T47D (cell line): ENCODE results near the gene TCF19.

Experiments
- DNase-seq, 2 experiments: peaks; one replicate each; pipeline versions ENCODE4 v3.0.0 to v3.0.0-alpha.2; 2011 to 2012; ENCODE audit warnings: low read depth in 1 of 2, low spot score in 1 of 2
- JUND ChIP-seq: IDR thresholded peaks from 2 replicates; pipeline ENCODE4 v1.6.1; 2012; ENCODE audit warnings: low read depth
- in situ Hi-C: cut with HindIII; loops from 2 replicates; pipeline ENCODE4 v1.10.0; 2016; ENCODE audit warnings: low sequenced_read_pairs, low pct_unique_long_range_greater_than_20kb

TCF19 gene

DNA sequence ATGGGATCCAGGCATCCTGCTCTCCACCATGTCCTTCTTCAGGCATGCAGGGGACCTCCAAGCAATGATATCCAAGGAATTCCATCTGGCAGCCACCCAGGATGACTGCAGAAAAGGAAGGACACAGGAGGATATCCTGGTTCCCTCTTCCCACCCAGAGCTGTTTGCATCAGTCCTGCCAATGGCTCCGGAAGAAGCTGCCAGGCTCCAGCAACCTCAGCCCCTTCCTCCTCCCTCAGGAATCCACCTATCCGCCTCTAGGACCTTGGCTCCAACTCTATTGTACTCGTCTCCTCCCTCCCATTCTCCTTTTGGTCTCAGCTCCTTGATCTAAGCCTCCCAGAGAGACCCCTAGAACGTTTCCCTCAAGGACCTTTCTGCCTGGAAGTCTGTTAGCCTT is 18.8 kb upstream of the TCF19 start:
- TF ChIP-seq JUND: no peak
- peak in 1 of 2 experiments; percentile 30 for DNase-seq
- in situ Hi-C loops: no loop called here

DNA sequence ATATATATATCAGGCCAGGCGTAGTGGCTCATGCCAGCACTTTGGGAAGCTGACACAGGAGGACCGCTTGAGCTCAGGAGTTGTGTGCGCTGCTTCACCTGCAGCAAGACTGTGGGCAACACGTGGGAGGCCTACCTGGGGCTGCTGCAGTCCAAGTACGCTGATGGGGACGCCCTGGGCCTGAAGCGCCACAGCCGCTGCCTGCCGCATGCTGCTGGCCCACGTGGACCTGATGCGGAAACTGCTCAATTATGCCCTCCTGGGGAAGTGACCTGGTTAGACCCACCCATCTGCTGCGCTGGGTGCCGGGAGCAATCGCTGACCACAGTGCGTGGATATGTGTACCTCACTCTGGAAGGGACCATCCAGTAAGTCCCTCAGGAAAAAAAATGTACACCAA is 17.7 kb upstream of the TCF19 start:
- in situ Hi-C loops: no loop called here
- DNase-seq: no peak
- no peak for TF ChIP-seq JUND

DNA sequence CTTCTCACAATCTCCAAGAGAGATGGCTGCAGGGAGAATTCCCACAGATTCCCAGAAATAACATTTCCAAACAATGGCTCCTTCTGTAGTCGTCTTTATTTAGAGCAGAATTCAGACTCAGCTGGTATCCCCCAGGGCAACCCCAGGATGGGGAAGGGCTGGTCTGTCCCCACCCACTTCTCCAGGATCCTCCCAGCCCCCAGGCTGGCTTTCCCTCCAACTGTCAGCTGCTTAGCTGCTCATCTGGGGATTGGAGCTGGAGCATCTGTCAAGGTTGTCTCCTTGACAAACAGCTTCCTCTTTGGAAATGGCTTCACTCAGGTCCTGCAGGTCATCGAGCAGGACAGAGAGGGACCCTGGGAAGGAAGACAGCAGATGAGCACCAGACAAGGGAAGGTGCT is 16.0 kb upstream of the TCF19 start:
- DNase-seq: no peak
- in situ Hi-C loops: no loop called here
- TF ChIP-seq JUND: no peak

DNA sequence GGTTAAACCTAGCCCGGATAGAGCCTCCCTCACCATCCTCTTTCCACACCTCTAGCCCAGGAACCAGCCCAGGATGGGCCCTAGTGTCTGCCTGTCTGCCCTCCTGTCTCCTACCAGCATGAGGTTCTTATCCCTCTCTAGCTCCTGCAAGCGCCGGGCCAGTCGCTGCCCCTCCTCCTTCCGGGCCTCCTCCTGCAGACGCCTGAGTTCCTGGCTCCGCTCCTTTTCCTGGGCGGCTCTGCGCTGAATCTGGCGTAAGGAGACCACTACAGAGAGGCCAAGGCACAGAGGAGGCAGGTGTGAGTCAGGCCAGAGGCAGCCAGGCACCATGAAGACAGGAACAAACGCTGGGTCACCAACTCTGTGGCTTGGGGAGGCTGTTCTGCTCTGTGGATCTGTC is 15.2 kb upstream of the TCF19 start:
- in situ Hi-C loops: no loop called here

DNA sequence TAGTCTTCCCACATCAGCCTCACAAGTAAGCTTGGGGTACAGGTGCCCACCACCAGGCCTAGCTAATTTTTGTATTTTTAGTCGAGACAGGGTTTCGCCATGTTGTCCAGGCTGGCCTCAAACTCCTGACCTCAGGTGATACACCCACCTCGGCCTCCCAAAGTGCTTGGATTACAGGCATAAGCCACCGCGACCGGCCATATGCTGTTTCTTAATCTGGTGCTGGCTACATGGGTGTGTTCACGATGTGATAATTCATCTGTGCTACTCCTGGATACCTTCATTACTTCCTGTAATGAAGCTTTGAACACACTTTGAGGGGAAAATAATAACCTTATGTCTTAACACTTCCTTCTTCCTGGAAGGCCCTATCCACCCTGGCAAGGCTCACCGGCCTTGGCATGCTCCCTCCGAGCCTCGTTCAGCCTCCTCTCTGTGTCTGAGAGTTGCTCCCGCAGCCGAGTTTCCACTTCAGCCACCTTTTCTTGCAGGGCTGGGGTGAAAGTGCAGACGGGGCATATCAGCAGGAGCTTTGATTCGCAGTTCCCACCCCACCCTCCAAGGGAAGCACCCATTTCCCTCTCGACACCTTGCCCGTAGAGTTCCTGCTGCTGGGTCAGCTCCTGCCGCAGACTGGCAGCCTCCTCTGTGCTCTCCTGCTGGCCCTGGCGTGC is 14.0 kb upstream of the TCF19 start:
- TF ChIP-seq JUND: no peak
- DNase-seq: no peak
- in situ Hi-C loops: no loop called here

More for the DNA sequence above, 15.2 kb upstream of the TCF19 start:
- no peak for TF ChIP-seq JUND
- DNase-seq: no peak

DNA sequence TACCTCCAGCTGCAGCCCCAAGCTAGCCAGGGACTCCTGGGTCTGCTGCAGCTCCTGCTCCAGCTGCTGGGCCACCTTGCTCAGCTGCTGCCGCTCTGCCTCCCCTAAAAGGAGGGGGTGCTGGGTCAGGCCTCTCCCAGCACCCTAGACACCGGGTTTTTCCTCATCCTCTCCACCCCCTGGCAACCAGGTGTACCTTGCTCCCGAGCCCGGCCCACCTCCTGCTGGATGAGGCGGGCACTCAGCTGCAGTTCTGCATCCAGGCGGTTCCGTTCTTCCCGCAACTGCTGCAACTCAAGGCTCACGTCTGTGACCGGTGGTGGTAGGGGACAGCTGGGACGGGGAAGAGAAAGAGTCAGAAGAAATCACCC is 13.4 kb upstream of the TCF19 start:
- DNase-seq: no peak
- no peak for TF ChIP-seq JUND
- in situ Hi-C loops: no loop called here

DNA sequence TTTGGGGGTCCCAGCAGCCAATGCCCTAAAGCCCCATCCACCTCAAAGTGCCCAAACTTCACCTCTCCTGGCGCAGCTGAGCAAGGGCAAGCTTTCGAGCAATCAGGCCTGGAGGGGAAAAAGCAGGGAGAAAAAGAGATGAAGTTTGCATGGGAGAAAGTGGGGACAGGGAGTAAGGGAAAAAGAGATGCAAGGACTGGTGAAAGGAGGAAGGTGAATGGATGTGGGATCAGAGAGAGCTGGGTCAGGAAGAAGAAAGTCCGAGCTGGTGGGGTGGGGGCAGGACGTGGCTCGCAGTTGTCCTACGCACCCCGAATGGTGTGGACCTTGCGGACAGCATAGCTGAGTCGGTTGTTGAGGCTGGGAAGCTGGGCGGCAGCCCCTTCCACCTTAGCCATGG is 13.0 kb upstream of the TCF19 start:
- DNase-seq: no peak
- TF ChIP-seq JUND: no peak
- in situ Hi-C loops: no loop called here

DNA sequence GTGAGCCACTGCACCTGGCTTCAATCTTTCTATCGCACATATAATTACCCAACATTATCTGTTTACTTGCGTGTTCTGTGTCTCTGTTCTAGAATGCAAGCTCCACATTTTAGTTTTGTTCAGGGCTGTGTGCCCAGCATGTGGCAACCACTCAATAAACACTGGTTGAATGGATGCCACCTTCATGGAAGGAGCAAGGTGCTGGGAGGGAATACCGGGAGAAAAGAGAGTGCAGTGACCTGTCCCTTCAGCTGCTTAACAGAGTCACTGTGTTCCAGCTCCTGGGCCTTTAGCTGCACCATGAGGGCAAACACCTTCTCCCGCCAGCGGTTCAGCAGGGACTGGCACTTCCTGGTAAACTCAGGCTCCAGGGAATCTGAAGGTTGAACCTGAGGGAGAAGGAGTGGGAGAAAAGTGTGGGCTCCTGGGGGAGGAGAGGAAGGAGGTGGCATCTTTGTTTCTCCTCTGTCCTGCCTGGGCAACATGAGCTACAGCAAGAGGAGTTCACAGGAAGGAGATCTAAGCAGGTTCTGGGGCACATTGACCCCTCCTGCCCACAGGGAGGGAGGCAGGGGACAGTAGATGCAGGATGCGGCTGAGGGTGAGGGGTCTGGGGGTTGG is 8.5 kb upstream of the TCF19 start:
- in situ Hi-C loops: no loop called here
- no peak for DNase-seq
- TF ChIP-seq JUND: no peak

DNA sequence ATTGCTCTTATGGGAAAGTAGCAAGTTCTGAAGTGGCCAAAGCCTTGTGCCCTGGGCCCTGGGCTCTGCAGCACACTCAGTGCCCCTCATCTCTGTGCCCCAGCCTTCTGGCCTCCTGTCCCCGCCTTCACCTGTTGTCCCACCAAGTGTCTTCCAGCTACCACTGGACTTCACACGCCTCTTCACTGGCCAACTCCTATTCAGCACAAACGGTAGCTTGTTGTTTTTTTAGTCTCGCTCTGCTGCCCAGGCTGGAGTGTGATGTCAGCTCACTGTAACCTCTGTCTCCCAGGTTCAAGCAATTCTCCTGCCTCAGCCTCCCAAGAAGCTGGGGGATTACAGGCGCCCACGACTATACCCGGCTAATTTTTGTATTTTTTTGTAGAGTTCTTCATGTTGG is 5.6 kb upstream of the TCF19 start:
- DNase-seq: no peak
- in situ Hi-C loops: no loop called here
- TF ChIP-seq JUND: no peak

DNA sequence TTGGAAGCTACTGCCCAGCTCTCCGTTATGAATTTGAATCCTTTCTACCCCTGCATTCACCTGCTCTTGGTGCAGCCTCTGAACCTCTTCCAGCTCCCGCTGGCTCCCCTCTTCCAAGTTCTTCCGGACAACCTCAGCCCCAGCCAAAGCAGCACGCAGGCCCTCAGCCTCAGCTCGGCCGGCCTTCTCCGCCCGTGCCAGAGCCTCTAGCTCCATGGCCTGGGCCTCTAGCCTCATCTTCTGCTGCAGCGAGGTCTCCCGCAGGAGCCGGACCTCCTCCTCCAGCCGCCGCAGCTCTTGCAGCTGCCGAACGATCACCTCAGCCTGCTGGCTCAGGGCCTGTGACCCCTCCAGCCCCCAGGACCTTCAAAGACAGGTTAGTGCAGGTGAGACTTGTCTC is 4.0 kb upstream of the TCF19 start:
- in situ Hi-C loops: no loop called here
- TF ChIP-seq JUND: no peak
- no peak for DNase-seq

DNA sequence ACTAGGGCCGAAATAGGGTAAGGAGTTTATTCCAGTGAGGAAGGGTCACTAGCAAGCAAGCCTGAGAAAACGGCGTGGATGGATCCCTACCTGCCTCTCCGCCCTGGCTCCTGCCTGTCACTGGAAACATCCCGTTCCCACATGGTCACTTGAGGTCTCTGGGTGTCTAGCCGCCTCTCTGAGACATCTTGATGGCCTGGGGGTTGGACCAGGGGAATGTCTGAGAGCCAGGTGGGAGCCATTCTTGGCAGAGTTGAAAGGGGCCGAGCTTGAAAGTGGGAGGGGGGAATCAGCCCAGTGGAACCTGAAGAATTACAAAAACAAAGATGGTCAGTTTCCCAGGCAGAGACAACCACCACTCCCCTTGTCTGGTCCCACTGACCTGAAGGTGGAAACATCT is 1.7 kb upstream of the TCF19 start:
- in situ Hi-C loops: no loop called here
- TF ChIP-seq JUND: no peak
- DNase-seq: no peak

DNA sequence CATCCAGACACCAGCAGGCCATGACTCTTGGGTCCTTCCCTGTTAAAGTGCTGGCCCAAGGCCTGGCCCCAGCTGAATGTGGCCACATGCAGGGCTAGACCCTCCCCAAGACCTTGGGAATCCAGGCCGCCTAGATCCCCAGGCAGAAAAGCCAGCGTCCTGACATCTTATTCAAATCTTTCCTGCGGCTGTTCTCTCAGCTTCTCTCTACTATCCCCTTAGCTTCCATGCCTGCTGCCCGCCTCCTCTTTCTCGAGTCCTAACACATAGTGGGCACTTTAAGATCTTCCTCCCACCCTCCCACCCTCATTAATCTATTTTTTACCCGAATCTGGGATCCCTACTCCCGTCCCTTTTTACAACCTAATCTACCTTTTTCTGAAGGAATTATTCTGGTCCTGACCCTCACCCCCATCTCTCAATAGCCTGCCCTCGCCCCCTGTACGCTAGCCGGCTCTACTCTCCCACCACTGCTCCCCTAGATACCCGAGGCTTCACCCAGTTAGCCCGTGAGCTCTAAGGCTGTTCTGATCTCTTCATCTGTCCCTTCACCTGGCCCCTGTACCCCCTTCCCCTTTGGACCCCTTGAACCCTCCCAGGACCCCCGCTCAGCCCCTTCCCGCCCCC is 763 bp upstream of the TCF19 start, which contains the start of gene CCHCR1:
CCHCR1 (minus strand) TSS at position 290 of the 627 bp plus-strand sequence; CDS start at position 88, 202 bp downstream.
- no peak for TF ChIP-seq JUND
- in situ Hi-C loops: no loop called here
- no peak for DNase-seq
